Mesendoderm (in vitro differentiated cells): ENCODE data around the gene PSMB10. TPM values are rescaled to one million over a fixed set of nuclear protein-coding genes. Genes with fewer than 3 reads are reported as not detected.

Source experiments
- DNase-seq: peaks from one replicate; pipeline ENCODE4 v3.0.0; 2013
- H2AK5ac ChIP-seq: 2 replicates; pipeline ENCODE4 v1.6.1; 2013; ENCODE audit warnings: low read length, inconsistent platforms
- H2BK120ac ChIP-seq: 2 replicates; pipeline ENCODE4 v1.6.1; 2013; ENCODE audit warnings: low read depth, mild to moderate bottlenecking, low read length, moderate library complexity, mixed read lengths
- H2BK15ac ChIP-seq: replicated peaks from 2 replicates; pipeline ENCODE4 v1.6.1; 2013; ENCODE audit warnings: low read depth, mild to moderate bottlenecking, moderate library complexity
- H2BK5ac ChIP-seq: 2 replicates; pipeline ENCODE4 v1.6.1; 2013; ENCODE audit warnings: low read length, inconsistent platforms
- H3K18ac ChIP-seq: 2 replicates; pipeline ENCODE4 v1.6.1; 2013; ENCODE audit warnings: mild to moderate bottlenecking, low read length, mixed read lengths
- H3K23ac ChIP-seq: one replicate; pipeline ENCODE4 v1.6.1; 2013; ENCODE audit warnings: low read length
- H3K27ac ChIP-seq: 2 replicates; pipeline ENCODE4 v1.5.1; 2013; ENCODE audit warnings: low read depth, mild to moderate bottlenecking, inconsistent platforms, low read length, moderate library complexity
- H3K27me3 ChIP-seq: 2 replicates; pipeline ENCODE4 v1.6.1; 2013; ENCODE audit warnings: low read length, control low read depth, mild to moderate bottlenecking, inconsistent platforms; ENCODE audit not compliant: insufficient read depth, poor library complexity
- H3K36me3 ChIP-seq: 2 replicates; pipeline ENCODE4 v1.6.1; 2013; ENCODE audit warnings: low read length, inconsistent platforms; ENCODE audit not compliant: control insufficient read depth, insufficient read depth
- H3K4ac ChIP-seq: one replicate; pipeline ENCODE4 v1.6.1; 2013; ENCODE audit warnings: low read depth, mild to moderate bottlenecking, low read length, moderate library complexity
- H3K4me1 ChIP-seq: 2 replicates; pipeline ENCODE4 v1.6.1; 2013; ENCODE audit warnings: low read depth, low read length, inconsistent platforms; ENCODE audit not compliant: control insufficient read depth
- H3K4me2 ChIP-seq: 2 replicates; pipeline ENCODE4 v1.6.1; 2013; ENCODE audit warnings: low read length
- H3K4me3 ChIP-seq: 2 replicates; pipeline ENCODE4 v1.5.1; 2013; ENCODE audit warnings: mild to moderate bottlenecking, low read length
- H3K56ac ChIP-seq: one replicate; pipeline ENCODE4 v1.6.1; 2013; ENCODE audit warnings: low read length
- H3K79me1 ChIP-seq: 2 replicates; pipeline ENCODE4 v1.6.1; 2013; ENCODE audit warnings: low read length, inconsistent platforms
- H3K79me2 ChIP-seq: 2 replicates; pipeline ENCODE4 v1.6.1; 2013; ENCODE audit warnings: mild to moderate bottlenecking, low read length; ENCODE audit not compliant: control insufficient read depth, insufficient read depth
- H3K9ac ChIP-seq: 2 replicates; pipeline ENCODE4 v1.6.1; 2013; ENCODE audit warnings: low read length, inconsistent platforms
- H4K5ac ChIP-seq: one replicate; pipeline ENCODE4 v1.6.1; 2013; ENCODE audit warnings: low read length
- H4K8ac ChIP-seq: one replicate; pipeline ENCODE4 v1.6.1; 2013; ENCODE audit warnings: low read depth, mild to moderate bottlenecking, control low read depth, low read length, moderate library complexity
- WGBS: extraction: QIAGEN DNeasy Blood & Tissue Kit; methylation state at CpG from one replicate; pipeline ENCODE4 v1.1.7; 2013; ENCODE audit warnings: low lambda C conversion rate, missing lambda C conversion rate; ENCODE audit not compliant: insufficient coverage; ENCODE audit errors: extremely low coverage; 5-methylcytosine and 5-hydroxymethylcytosine counted together
- polyA plus RNA-seq, 2 experiments: library from polyadenylated mRNA; stranded (reverse); fragments of 200-250 nt; gene quantifications; one replicate each; pipeline ENCODE4 v1.2.3, GENCODE V29; 2013

PSMB10 gene
- 60.4 TPM for polyA plus RNA-seq (2013, experiment 1 of 2)
- polyA plus RNA-seq (2013, experiment 2 of 2), result 58.4 TPM

DNA sequence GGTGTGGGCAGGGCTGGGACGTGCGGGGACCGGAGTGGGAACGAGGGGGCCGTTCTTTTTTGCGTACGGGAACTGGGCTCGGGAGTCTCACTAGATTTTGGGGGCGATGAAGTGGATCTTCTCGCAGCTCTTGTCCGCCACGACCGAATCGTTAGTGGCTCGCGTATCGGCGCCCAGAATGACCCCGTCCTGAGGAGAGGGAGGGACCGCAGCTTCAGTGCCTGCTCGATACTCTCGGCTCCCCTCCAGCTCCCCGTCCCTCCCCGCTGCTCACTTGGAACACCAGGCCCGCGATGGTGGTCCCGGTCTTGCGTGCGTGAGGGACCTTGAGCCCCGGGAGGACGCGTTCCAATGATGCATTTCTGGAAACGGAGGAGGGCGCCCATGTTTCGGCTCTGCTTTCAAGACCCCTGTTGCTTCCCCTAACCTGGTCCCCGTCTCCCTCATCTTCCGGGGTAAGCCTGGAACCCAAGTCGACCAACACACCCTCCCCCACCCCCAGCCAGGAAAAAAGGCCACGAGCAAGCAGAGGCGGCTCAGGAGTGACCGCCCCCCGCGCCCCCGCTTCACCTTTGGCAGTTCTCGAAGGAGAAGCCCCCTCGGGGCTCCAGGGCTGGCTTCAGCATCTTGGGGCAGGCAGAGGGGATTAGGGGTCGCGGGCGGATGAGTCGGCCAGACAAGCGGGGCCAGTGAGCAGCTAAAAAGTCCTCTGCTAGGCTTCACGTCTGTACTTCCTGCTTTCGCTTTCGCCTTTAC, at the start of gene PSMB10:
TSS of gene PSMB10 (minus strand) at position 727 of the 756 bp plus-strand sequence. CDS start at position 626, 101 bp downstream.
- Histone ChIP-seq H3K79me1 (peaks cover 6% of the 10 kb centered on the region), H3K27me3 (no peaks in the 10 kb centered on the region), H3K4ac (peak within 1 kb of the TSS; percentile 3), H3K18ac (peak within 1 kb of the TSS; percentile 34), H2AK5ac (no peak within 1 kb of the TSS), H4K8ac (no peak within 1 kb of the TSS), H3K36me3 (no peaks in the 10 kb centered on the region), H3K9ac (peak within 1 kb of the TSS; percentile 98), H3K4me3 (peak within 1 kb of the TSS; percentile 92), H3K4me2 (peak within 1 kb of the TSS; percentile 73), H3K23ac (peak within 1 kb of the TSS; percentile 81), H2BK15ac (no peak within 1 kb of the TSS), H3K4me1 (peaks cover 12% of the 10 kb centered on the region), H2BK120ac (no peak within 1 kb of the TSS), H3K27ac (peak within 1 kb of the TSS; percentile 24), H4K5ac (no peak within 1 kb of the TSS), H3K56ac (peak within 1 kb of the TSS; percentile 100), H2BK5ac (peak within 1 kb of the TSS; percentile 65), H3K79me2 (no peaks in the 10 kb centered on the region)
- WGBS, result no CpG with 5 or more reads among the region's 54 CpGs
- peak; percentile 41 for DNase-seq

DNA sequence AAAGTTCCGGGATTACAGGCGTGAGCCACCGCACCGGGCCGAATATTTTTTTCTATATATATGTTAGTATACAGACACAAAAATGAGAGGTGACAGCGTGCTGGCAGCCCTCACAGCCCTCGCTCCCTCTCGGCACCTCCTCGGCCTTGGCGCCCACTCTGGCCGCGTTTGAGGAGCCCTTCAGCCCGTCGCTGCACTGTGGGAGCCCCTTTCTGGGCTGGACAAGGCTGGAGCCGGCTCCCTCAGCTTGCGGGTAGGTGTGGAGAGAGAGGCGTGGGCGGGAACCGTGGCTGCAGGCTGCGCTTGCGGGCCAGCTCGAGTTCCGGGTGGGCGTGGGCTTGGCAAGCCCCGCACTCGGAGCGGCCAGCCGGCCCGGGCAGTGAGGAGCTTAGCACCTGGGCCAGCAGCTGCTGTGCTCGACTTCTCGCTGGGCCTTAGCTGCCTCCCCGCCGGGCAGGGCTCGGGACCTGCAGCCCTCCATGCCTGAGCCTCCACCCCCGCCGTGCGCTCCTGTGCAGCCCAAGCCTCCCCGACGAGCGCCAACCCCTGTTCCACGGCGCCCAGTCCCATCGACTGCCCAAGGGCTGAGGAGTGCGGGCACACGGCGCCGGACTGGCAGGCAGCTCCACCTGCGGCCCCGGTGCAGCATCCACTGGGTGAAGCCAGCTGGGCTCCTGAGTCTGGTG, 45.5 kb upstream of the PSMB10 start:
- Histone ChIP-seq H3K4me2 (no peak overlapping the region), H3K79me2 (no peaks in the 10 kb centered on the region), H3K36me3 (no peaks in the 10 kb centered on the region), H2BK15ac (no peak overlapping the region), H2BK5ac (no peak overlapping the region), H2BK120ac (no peak overlapping the region), H3K27me3 (no peaks in the 10 kb centered on the region), H2AK5ac (no peak overlapping the region), H3K79me1 (no peaks in the 10 kb centered on the region), H3K9ac (no peak overlapping the region), H3K23ac (no peak overlapping the region), H4K5ac (no peak overlapping the region), H3K4me3 (no peak overlapping the region), H3K4me1 (no peaks in the 10 kb centered on the region), H3K4ac (no peak overlapping the region), H3K27ac (no peak overlapping the region), H4K8ac (no peak overlapping the region), H3K56ac (no peak overlapping the region), H3K18ac (no peak overlapping the region)
- WGBS, result no CpG with 5 or more reads among the region's 49 CpGs
- DNase-seq, result no peak

DNA sequence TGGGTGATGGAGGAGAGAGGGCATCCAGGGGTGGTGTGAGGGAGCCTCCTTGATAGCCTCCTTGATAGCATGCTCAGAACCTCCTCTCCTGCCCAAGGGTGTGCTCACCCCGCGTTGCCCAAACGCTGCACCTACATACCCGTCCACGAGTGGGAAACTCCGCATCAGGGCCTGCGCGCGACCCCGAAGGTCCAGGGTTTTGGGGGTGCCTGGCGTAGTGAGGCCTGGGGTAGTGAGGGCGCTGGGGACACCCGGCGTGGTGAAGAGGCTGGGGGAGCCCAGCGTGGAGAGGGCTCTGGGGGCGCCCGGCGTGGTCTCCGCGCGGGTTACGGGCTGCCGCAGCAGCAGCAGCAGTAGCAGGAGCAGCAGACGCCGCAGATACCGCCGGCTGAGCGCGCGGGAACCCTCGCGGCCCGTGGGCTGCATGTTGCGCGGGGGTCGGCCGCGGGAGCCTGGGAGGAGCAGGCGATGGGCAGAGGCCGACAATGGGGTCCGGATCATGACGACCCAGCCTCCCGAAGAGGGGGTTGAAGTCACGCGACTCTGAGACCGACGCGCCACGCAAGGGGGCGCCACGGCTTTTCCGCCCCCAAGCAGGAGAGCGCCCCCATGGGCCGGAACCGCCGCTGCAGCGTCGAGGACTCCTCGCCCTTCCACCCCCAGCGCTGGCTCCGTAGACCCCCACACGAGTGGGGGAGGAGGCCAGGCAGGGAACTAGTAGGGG, 43.5 kb upstream of the PSMB10 start, which contains the start of gene DPEP3:
TSS of gene DPEP3 (minus strand) at position 545 of the 724 bp plus-strand sequence. CDS start at position 426, 119 bp downstream.
- peak; percentile 61 for DNase-seq

DNA sequence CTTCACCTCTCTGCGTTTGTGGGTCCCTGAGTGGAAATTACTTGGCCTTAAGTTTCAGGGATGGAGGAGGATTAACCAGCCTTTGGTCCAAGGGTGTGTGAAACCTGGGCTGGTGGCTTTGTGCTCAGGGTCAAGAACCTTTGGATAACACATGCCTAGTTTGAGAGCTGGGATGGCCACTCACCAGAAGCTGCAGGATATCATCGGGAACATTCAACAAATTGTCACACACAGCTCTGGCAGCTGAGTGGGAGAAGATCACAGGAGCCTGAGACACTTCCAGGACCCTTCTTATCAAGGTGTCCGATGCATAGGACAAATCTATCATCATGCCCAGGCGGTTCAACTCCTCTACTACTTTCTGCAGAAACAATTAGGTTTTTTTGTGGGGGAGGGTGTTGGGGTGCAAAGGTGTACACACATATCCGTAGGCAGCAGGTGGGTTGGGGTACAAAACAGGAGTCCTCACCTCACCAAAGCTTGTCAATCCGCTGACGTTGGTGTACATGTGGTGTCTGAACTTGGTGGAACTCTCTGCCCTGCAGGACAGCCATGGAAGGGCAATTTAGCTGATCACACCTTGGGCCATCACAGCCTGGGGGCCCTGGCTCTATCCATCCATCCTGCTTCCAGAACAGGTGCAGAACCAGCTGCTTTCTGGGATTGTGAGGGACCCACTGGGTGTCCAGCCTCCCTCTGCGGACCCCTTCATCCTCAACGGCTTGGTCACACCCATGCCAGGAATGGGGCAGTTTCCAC, 41.0 kb upstream of the PSMB10 start:
- Histone ChIP-seq H3K27me3 (no peaks in the 10 kb centered on the region), H3K18ac (no peak overlapping the region), H3K79me1 (no peaks in the 10 kb centered on the region), H3K4me2 (no peak overlapping the region), H2AK5ac (no peak overlapping the region), H3K79me2 (no peaks in the 10 kb centered on the region), H3K4me3 (no peak overlapping the region), H3K4me1 (no peaks in the 10 kb centered on the region), H3K27ac (no peak overlapping the region), H3K36me3 (no peaks in the 10 kb centered on the region), H2BK15ac (no peak overlapping the region), H3K23ac (no peak overlapping the region), H2BK5ac (no peak overlapping the region), H3K56ac (no peak overlapping the region), H2BK120ac (no peak overlapping the region), H4K8ac (no peak overlapping the region), H3K4ac (no peak overlapping the region), H3K9ac (no peak overlapping the region), H4K5ac (no peak overlapping the region)
- no CpG with 5 or more reads among the region's 9 CpGs for WGBS
- DNase-seq, result no peak

More for the DNA sequence above, 43.5 kb upstream of the PSMB10 start, which contains the start of gene DPEP3:
- Histone ChIP-seq H3K23ac (no peak within 1 kb of the TSS), H3K27me3 (no peaks in the 10 kb centered on the region), H3K4me3 (no peak within 1 kb of the TSS), H3K36me3 (no peaks in the 10 kb centered on the region), H3K79me2 (no peaks in the 10 kb centered on the region), H3K18ac (no peak within 1 kb of the TSS), H2BK5ac (no peak within 1 kb of the TSS), H3K9ac (peak within 1 kb of the TSS; percentile 19), H2BK15ac (no peak within 1 kb of the TSS), H3K56ac (peak within 1 kb of the TSS; percentile 18), H3K79me1 (no peaks in the 10 kb centered on the region), H3K4ac (no peak within 1 kb of the TSS), H2BK120ac (no peak within 1 kb of the TSS), H3K4me1 (no peaks in the 10 kb centered on the region), H3K4me2 (no peak within 1 kb of the TSS), H4K8ac (no peak within 1 kb of the TSS), H3K27ac (no peak within 1 kb of the TSS), H2AK5ac (no peak within 1 kb of the TSS), H4K5ac (no peak within 1 kb of the TSS)
- no CpG with 5 or more reads among the region's 62 CpGs for WGBS

DNA sequence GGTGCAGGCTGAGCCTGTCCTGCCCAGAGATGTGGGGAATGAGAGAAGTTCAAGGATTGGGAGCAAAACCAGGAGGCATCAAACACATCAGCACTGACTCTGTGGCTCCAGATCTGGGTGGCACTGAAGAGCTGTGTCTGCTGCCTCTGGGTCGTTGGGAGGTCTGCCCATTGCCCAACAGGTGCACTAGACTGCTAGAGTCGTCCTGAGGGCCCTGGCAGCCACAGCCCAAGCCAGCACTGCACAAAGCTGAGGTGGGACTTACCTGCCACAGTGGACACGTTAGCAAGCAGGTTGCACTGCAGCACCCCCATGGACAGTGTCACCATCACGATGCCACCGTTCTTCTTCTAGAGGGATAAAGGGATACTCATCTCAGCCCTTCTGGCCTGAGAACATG, 40.4 kb upstream of the PSMB10 start:
- H3K23ac ChIP-seq, result no peak overlapping the region
- H3K4me3 ChIP-seq, result no peak overlapping the region
- no peak overlapping the region for H3K18ac ChIP-seq
- no peak overlapping the region for H2AK5ac ChIP-seq
- H3K27ac ChIP-seq, result no peak overlapping the region
- H3K56ac ChIP-seq, result no peak overlapping the region
- no peaks in the 10 kb centered on the region for H3K4me1 ChIP-seq
- no peak for DNase-seq
- no peak overlapping the region for H3K4me2 ChIP-seq
- H3K9ac ChIP-seq, result no peak overlapping the region
- H2BK15ac ChIP-seq, result no peak overlapping the region
- no peaks in the 10 kb centered on the region for H3K79me2 ChIP-seq
- no peaks in the 10 kb centered on the region for H3K79me1 ChIP-seq
- no peak overlapping the region for H2BK5ac ChIP-seq
- H2BK120ac ChIP-seq, result no peak overlapping the region
- no peak overlapping the region for H3K4ac ChIP-seq
- no peaks in the 10 kb centered on the region for H3K27me3 ChIP-seq
- no peak overlapping the region for H4K8ac ChIP-seq
- no peaks in the 10 kb centered on the region for H3K36me3 ChIP-seq
- H4K5ac ChIP-seq, result no peak overlapping the region
- WGBS, result no CpG with 5 or more reads among the region's 5 CpGs
